Endothelial cell of umbilical vein (primary cell): ENCODE results near the gene SMIM26. TPM values are rescaled to one million over a fixed set of nuclear protein-coding genes. Genes with fewer than 3 reads are reported as not detected.

ENCODE experiments used
- BruUV-seq: library from RNA; stranded (reverse); fragments of 400-500 nt; replicated peaks from 2 replicates; lab custom pipeline; 2021; lab: Mats Ljungman, UMichigan
- CTCF ChIA-PET: fragments of 300-600, 350-600 bp; sonication (Branson Sonifier 250); formaldehyde crosslinking; loops from one replicate; lab custom pipeline; 2021; ENCODE audit warnings: antibody characterized with exemption, inconsistent platforms; lab: Charles Lee
- POLR2A ChIA-PET: fragments of 300-600, 350-600 bp; sonication (Branson Sonifier 250); formaldehyde crosslinking; loops from one replicate; lab custom pipeline; 2021; ENCODE audit warnings: antibody characterized with exemption, inconsistent platforms; lab: Charles Lee
- DNase-seq: peaks from one replicate; pipeline ENCODE4 v3.0.0-alpha.2; 2011; ENCODE audit warnings: low read depth, low spot score
- FAIRE-seq: peaks from 2 replicates; lab custom pipeline; 2011; peaks lifted over from hg19 to GRCh38; lab: Jason Lieb, UNC
- H2AFZ ChIP-seq: 2 replicates; pipeline ENCODE4 v1.6.0; 2012; ENCODE audit warnings: low read depth, low read length, control low read depth, inconsistent platforms
- H3K27ac ChIP-seq: 2 replicates; pipeline ENCODE4 v1.5.1; 2011; ENCODE audit warnings: low read depth, mild to moderate bottlenecking, control low read depth, low read length, moderate library complexity; ENCODE audit not compliant: insufficient read depth
- H3K27me3 ChIP-seq, 2 experiments: 2 replicates each; pipeline versions ENCODE4 v1.6.0 to v1.6.1; 2011; ENCODE audit warnings: low read length in 2 of 2, mixed read lengths in 1 of 2; ENCODE audit not compliant: control insufficient read depth in 2 of 2, insufficient read depth in 2 of 2
- H3K36me3 ChIP-seq, 2 experiments: 2 replicates in 1 of 2; 3 replicates in 1 of 2; pipeline ENCODE4 v1.5.1; 2011; ENCODE audit warnings: low read length in 2 of 2, mild to moderate bottlenecking in 1 of 2, moderate library complexity in 1 of 2; ENCODE audit not compliant: control insufficient read depth in 2 of 2, insufficient read depth in 2 of 2; ENCODE audit errors: extremely low read depth in 1 of 2
- H3K4me1 ChIP-seq: 3 replicates; pipeline ENCODE4 v1.5.1; 2011; ENCODE audit warnings: mild to moderate bottlenecking, low read length; ENCODE audit not compliant: control insufficient read depth, insufficient read depth; ENCODE audit errors: extremely low read depth
- H3K4me2 ChIP-seq: 2 replicates; pipeline ENCODE4 v1.6.1; 2011; ENCODE audit warnings: low read length, control low read depth, mixed read lengths; ENCODE audit not compliant: insufficient read depth
- H3K4me3 ChIP-seq, 3 experiments: fragments of 200-600 bp in 1 of 3; sonication (generic), shearing (Covaris generic) in 1 of 3; replicated peaks in 1 of 3; 2 replicates each; pipeline ENCODE4 v1.5.1; 2011 to 2016; ENCODE audit warnings: control low read depth in 3 of 3, low read length in 3 of 3, mild to moderate bottlenecking in 2 of 3, inconsistent platforms in 1 of 3, low read depth in 1 of 3, moderate library complexity in 1 of 3; ENCODE audit not compliant: insufficient read depth in 1 of 3
- H3K79me2 ChIP-seq: 2 replicates; pipeline ENCODE4 v1.6.0; 2012; ENCODE audit warnings: low read length, inconsistent platforms; ENCODE audit not compliant: control insufficient read depth, insufficient read depth
- H3K9ac ChIP-seq: replicated peaks from 2 replicates; pipeline ENCODE3; 2011; ENCODE audit warnings: low read length, control low read depth; ENCODE audit not compliant: insufficient read depth; ENCODE audit errors: extremely low read depth
- H3K9me1 ChIP-seq: replicated peaks from 3 replicates; pipeline ENCODE4 v1.6.0; 2011; ENCODE audit warnings: mild to moderate bottlenecking, low read length; ENCODE audit not compliant: control insufficient read depth, insufficient read depth; ENCODE audit errors: extremely low read depth
- H3K9me3 ChIP-seq: replicated peaks from 2 replicates; pipeline ENCODE4 v1.5.1; 2012; ENCODE audit warnings: low read length, inconsistent platforms; ENCODE audit not compliant: control insufficient read depth, insufficient read depth
- H4K20me1 ChIP-seq: replicated peaks from 2 replicates; pipeline ENCODE3; 2011; ENCODE audit warnings: mild to moderate bottlenecking, low read length; ENCODE audit not compliant: control insufficient read depth, insufficient read depth; ENCODE audit errors: extremely low read depth
- CTCF ChIP-seq, 2 donors: IDR thresholded peaks; 1 replicate in 1 of 2; 2 replicates in 1 of 2; pipeline ENCODE4 v1.5.1; 2011; ENCODE audit warnings: low read length in 2 of 2, mild to moderate bottlenecking in 2 of 2, moderate library complexity in 2 of 2, control low read depth in 1 of 2, inconsistent platforms in 1 of 2, low read depth in 1 of 2; ENCODE audit not compliant: insufficient read depth in 1 of 2; ENCODE audit errors: extremely low read depth in 1 of 2
- EZH2 ChIP-seq: IDR thresholded peaks from 2 replicates; pipeline ENCODE4 v1.6.1; 2012; ENCODE audit warnings: borderline replicate concordance, low read depth, mild to moderate bottlenecking, moderate library complexity, low read length, inconsistent platforms; ENCODE audit not compliant: severe bottlenecking
- FOS ChIP-seq: IDR thresholded peaks from 2 replicates; pipeline ENCODE4 v1.6.1; 2011; ENCODE audit warnings: mild to moderate bottlenecking, low read length, moderate library complexity, borderline replicate concordance; ENCODE audit not compliant: insufficient read depth
- GATA2 ChIP-seq: IDR thresholded peaks from 2 replicates; pipeline ENCODE4 v1.7.0; 2011; ENCODE audit warnings: low read depth, mild to moderate bottlenecking, moderate library complexity, mixed read lengths, low read length; ENCODE audit not compliant: insufficient read length, insufficient read depth
- JUN ChIP-seq: IDR thresholded peaks from 2 replicates; pipeline ENCODE4 v1.6.1; 2011; ENCODE audit warnings: borderline replicate concordance, low read depth; ENCODE audit not compliant: insufficient read length, insufficient read depth
- MAX ChIP-seq: IDR thresholded peaks from 2 replicates; pipeline ENCODE4 v1.6.1; 2011; ENCODE audit not compliant: insufficient read depth, insufficient read length
- MYC ChIP-seq: IDR thresholded peaks from one replicate; pipeline ENCODE4 v1.6.1; 2011; ENCODE audit warnings: mild to moderate bottlenecking, low read depth, low read length
- POLR2A ChIP-seq: IDR thresholded peaks from 2 replicates; pipeline ENCODE4 v1.6.1; 2012; ENCODE audit warnings: low read depth, mild to moderate bottlenecking, control low read depth, low read length
- POLR2AphosphoS5 ChIP-seq: IDR thresholded peaks from 2 replicates; pipeline ENCODE4 v1.6.1; 2012; ENCODE audit warnings: low read depth, mild to moderate bottlenecking, control low read depth, low read length, moderate library complexity; ENCODE audit not compliant: insufficient read depth
- dilution Hi-C: fragments of 300-500 bp; cut with MboI; formaldehyde crosslinking; loops from one replicate; pipeline ENCODE4 v1.15.0; 2019; ENCODE audit warnings: low sequenced_read_pairs; ENCODE audit not compliant: extremely low pct_ligation_motif_present
- intact Hi-C: fragments of 100-400 bp; cut with micrococcal nuclease; formaldehyde crosslinking; loops from one replicate; pipeline ENCODE4 v1.10.0; 2022
- polyA plus RNA-seq, 4 experiments: library from polyadenylated mRNA; depleted of rRNA in 3 of 4; stranded (reverse) in 3 of 4; unstranded in 1 of 4; fragments of >200 nt; gene quantifications; 2 replicates each; pipeline versions ENCODE4 v1.2.1 to v1.2.3, GENCODE V29; 2011 to 2012; ENCODE audit warnings: missing spikeins in 1 of 4
- total RNA-seq: library from RNA; stranded (reverse); gene quantifications from 2 replicates; pipeline ENCODE4 v1.2.3, GENCODE V29; 2021

Gene SMIM26
- total and polyA plus RNA-seq, 2 donors (not counting 3 experiments of a cell fraction or from before 2014, with no cell fraction given) = 54.1 to 92.0 TPM

- intact Hi-C loops (no loop called here), dilution Hi-C loops (no loop called here)
- no peaks in the 10 kb centered on the region for H3K4me1 ChIP-seq
- no peak overlapping the region for H3K4me3 ChIP-seq
- no peaks in the 10 kb centered on the region for H3K9me1 ChIP-seq
- TF ChIP-seq POLR2AphosphoS5 (no peak), EZH2 (no peak), JUN (no peak), MYC (no peak), CTCF (IDR thresholded peaks at IDR 0.05; ENCODE audit: extremely low read depth in 1 of 2, insufficient read depth in 1 of 2, low read depth in 1 of 2, low read length in 2 of 2) (no peak), GATA2 (no peak), POLR2A (no peak), MAX (no peak), FOS (no peak)
- H3K9me3 ChIP-seq = no peaks in the 10 kb centered on the region
- H3K79me2 ChIP-seq = no peaks in the 10 kb centered on the region
- BruUV-seq = no TSS peak
- no peak overlapping the region for H2AFZ ChIP-seq
- H4K20me1 ChIP-seq = no peaks in the 10 kb centered on the region
- no peaks in the 10 kb centered on the region for H3K27me3 ChIP-seq
- FAIRE-seq (no peak), DNase-seq (peak; percentile 17)
- ChIA-PET POLR2A (no interaction called here), CTCF (no interaction called here)
- no peak overlapping the region for H3K9ac ChIP-seq
- no peak overlapping the region for H3K27ac ChIP-seq
- no peaks in the 10 kb centered on the region for H3K36me3 ChIP-seq
- no peak overlapping the region for H3K4me2 ChIP-seq
These were observed 42.5 kb downstream of the SMIM26 start for GRCh38 chr20:18609741-18610140.
